Astrocyte (in vitro differentiated cells and primary cell): ENCODE data around the gene PADI3. TPM values are rescaled to one million over a fixed set of nuclear protein-coding genes. Genes with fewer than 3 reads are reported as not detected.

Experiments used
- DNase-seq: peaks from one replicate; pipeline ENCODE4 v3.0.0-alpha.2; 2010; ENCODE audit warnings: low read depth
- FAIRE-seq: peaks from 2 replicates; lab custom pipeline; 2011; peaks lifted over from hg19 to GRCh38; lab: Jason Lieb, UNC
- H2AFZ ChIP-seq: 2 replicates; pipeline ENCODE4 v1.6.0; 2012; ENCODE audit warnings: low read depth, low read length, inconsistent platforms
- H3K27ac ChIP-seq: 2 replicates; pipeline ENCODE4 v1.5.1; 2011; ENCODE audit warnings: low read depth, low read length, inconsistent platforms
- H3K27me3 ChIP-seq: 2 replicates; pipeline ENCODE4 v1.6.0; 2011; ENCODE audit warnings: low read length, inconsistent platforms; ENCODE audit not compliant: insufficient read depth
- H3K36me3 ChIP-seq: 2 replicates; pipeline ENCODE4 v1.5.1; 2011; ENCODE audit warnings: low read length, inconsistent platforms; ENCODE audit not compliant: insufficient read depth
- H3K4me1 ChIP-seq: 2 replicates; pipeline ENCODE4 v1.5.1; 2011; ENCODE audit warnings: low read length, inconsistent platforms; ENCODE audit not compliant: insufficient read depth
- H3K4me2 ChIP-seq: 2 replicates; pipeline ENCODE4 v1.6.0; 2012; ENCODE audit warnings: low read length, inconsistent platforms
- H3K4me3 ChIP-seq: 2 replicates; pipeline ENCODE4 v1.5.1; 2011; ENCODE audit warnings: low read depth, mild to moderate bottlenecking, low read length, inconsistent platforms; ENCODE audit not compliant: insufficient read depth
- H3K79me2 ChIP-seq: 2 replicates; pipeline ENCODE4 v1.6.0; 2012; ENCODE audit warnings: mild to moderate bottlenecking, low read length, inconsistent platforms; ENCODE audit not compliant: insufficient read depth
- H3K9ac ChIP-seq: 2 replicates; pipeline ENCODE4 v1.6.0; 2012; ENCODE audit warnings: mild to moderate bottlenecking, low read length, inconsistent platforms
- H3K9me3 ChIP-seq: 2 replicates; pipeline ENCODE4 v1.5.1; 2012; ENCODE audit warnings: low read depth, mild to moderate bottlenecking, low read length, inconsistent platforms; ENCODE audit not compliant: insufficient read depth
- H4K20me1 ChIP-seq: 2 replicates; pipeline ENCODE4 v1.6.0; 2012; ENCODE audit warnings: low read length, inconsistent platforms; ENCODE audit not compliant: insufficient read depth
- H3K27ac Mint-ChIP-seq: one replicate; pipeline ENCODE4 v1.8.0; 2021; ENCODE audit warnings: mild to moderate bottlenecking, mixed read lengths; ENCODE audit not compliant: unreplicated experiment
- H3K27me3 Mint-ChIP-seq: one replicate; pipeline ENCODE4 v1.8.0; 2021; ENCODE audit warnings: low read depth, mixed read lengths; ENCODE audit not compliant: unreplicated experiment
- H3K36me3 Mint-ChIP-seq: one replicate; pipeline ENCODE4 v1.8.0; 2021; ENCODE audit warnings: low read depth, mixed read lengths; ENCODE audit not compliant: unreplicated experiment
- H3K4me1 Mint-ChIP-seq: one replicate; pipeline ENCODE4 v1.8.0; 2021; ENCODE audit warnings: low read depth, mixed read lengths; ENCODE audit not compliant: unreplicated experiment
- H3K4me3 Mint-ChIP-seq: one replicate; pipeline ENCODE4 v1.8.0; 2021; ENCODE audit warnings: mild to moderate bottlenecking, moderate library complexity, mixed read lengths; ENCODE audit not compliant: unreplicated experiment
- H3K9me3 Mint-ChIP-seq: one replicate; pipeline ENCODE4 v1.8.0; 2021; ENCODE audit warnings: mild to moderate bottlenecking, mixed read lengths; ENCODE audit not compliant: unreplicated experiment
- CTCF ChIP-seq: IDR thresholded peaks from 2 replicates; pipeline ENCODE4 v1.5.1; 2011; ENCODE audit warnings: low read depth, mild to moderate bottlenecking, inconsistent platforms, low read length, moderate library complexity; ENCODE audit not compliant: insufficient read depth
- EZH2 ChIP-seq: IDR thresholded peaks from 2 replicates; pipeline ENCODE4 v1.6.1; 2012; ENCODE audit warnings: mild to moderate bottlenecking, low read length, inconsistent platforms; ENCODE audit not compliant: insufficient read depth
- microRNA-seq: library from miRNA; unstranded; fragments of <30 nt; microRNA quantifications from one replicate; pipeline ENCODE4 v1.2.0, GENCODE V29; 2020
- total RNA-seq: library from RNA; stranded (reverse); gene quantifications from 2 replicates; pipeline ENCODE4 v1.2.1, GENCODE V29; 2021

The PADI3 gene
- total RNA-seq, 1 donor from 2014 or later = 0.09 TPM

GRCh38 chr1:17329610-17330009, 80.7 kb downstream of the PADI3 start:
- Histone ChIP-seq H3K27me3 (peaks cover 8% of the 10 kb centered on the region), H2AFZ (no peak overlapping the region), H3K79me2 (no peaks in the 10 kb centered on the region), H3K27ac (no peak overlapping the region), H4K20me1 (no peaks in the 10 kb centered on the region), H3K9ac (no peak overlapping the region), H3K4me1 (no peaks in the 10 kb centered on the region), H3K36me3 (no peaks in the 10 kb centered on the region), H3K4me3 (no peak overlapping the region), H3K9me3 (no peaks in the 10 kb centered on the region), H3K4me2 (no peak overlapping the region)
- Mint-ChIP-seq H3K4me3 (no peak overlapping the region), H3K27me3 (peaks cover 19% of the 10 kb centered on the region), H3K9me3 (peaks cover 7% of the 10 kb centered on the region), H3K36me3 (peaks cover 2% of the 10 kb centered on the region), H3K27ac (no peak overlapping the region), H3K4me1 (no peaks in the 10 kb centered on the region)
- DNase-seq (no peak), FAIRE-seq (no peak)
- no peak for TF ChIP-seq CTCF

- Mint-ChIP-seq H3K36me3 (peaks cover 2% of the 10 kb centered on the region), H3K9me3 (peaks cover 7% of the 10 kb centered on the region), H3K4me3 (no peak overlapping the region), H3K27ac (no peak overlapping the region), H3K27me3 (peaks cover 20% of the 10 kb centered on the region), H3K4me1 (no peaks in the 10 kb centered on the region)
- H3K4me1 ChIP-seq = no peaks in the 10 kb centered on the region
- H3K9me3 ChIP-seq = no peaks in the 10 kb centered on the region
- H3K27me3 ChIP-seq = peaks cover 8% of the 10 kb centered on the region
- H3K4me3 ChIP-seq = no peak overlapping the region
- DNase-seq (no peak), FAIRE-seq (no peak)
- no peaks in the 10 kb centered on the region for H3K79me2 ChIP-seq
- no peak overlapping the region for H3K4me2 ChIP-seq
- H3K36me3 ChIP-seq = no peaks in the 10 kb centered on the region
- no peak overlapping the region for H3K9ac ChIP-seq
- H3K27ac ChIP-seq = no peak overlapping the region
- H4K20me1 ChIP-seq = no peaks in the 10 kb centered on the region
- no peak overlapping the region for H2AFZ ChIP-seq
- TF ChIP-seq CTCF = no peak
These were observed 82.0 kb downstream of the PADI3 start for GRCh38 chr1:17330856-17331255.

DNA sequence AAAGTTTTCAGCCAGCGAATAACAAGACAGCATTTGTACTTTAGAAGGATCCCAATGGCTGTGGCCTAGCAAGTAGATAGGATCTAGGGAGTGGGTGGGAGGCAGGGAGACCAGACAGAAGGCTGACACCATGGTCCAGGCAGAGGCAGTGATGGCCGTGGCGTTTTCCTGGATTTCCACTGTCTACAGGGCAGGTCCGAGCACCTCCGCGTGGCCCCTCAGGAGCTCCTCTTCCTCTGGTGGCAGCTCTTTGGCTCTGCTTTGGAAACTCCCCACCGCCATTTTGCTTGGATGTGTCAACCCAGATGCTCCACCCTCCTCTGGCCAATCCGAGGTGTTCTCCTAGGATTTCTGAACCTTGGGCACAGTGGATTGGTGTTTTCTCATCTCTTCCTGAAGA, 84.2 kb downstream of the PADI3 start:
- Histone ChIP-seq H3K27ac (no peak overlapping the region), H2AFZ (no peak overlapping the region), H3K9me3 (no peaks in the 10 kb centered on the region), H3K27me3 (peaks cover 8% of the 10 kb centered on the region), H3K4me1 (no peaks in the 10 kb centered on the region), H3K36me3 (no peaks in the 10 kb centered on the region), H4K20me1 (no peaks in the 10 kb centered on the region), H3K9ac (no peak overlapping the region), H3K79me2 (no peaks in the 10 kb centered on the region), H3K4me3 (no peak overlapping the region), H3K4me2 (no peak overlapping the region)
- DNase-seq = no peak
- FAIRE-seq = no peak
- Mint-ChIP-seq H3K27ac (no peak overlapping the region), H3K27me3 (peaks cover 35% of the 10 kb centered on the region), H3K9me3 (peaks cover 7% of the 10 kb centered on the region), H3K36me3 (peaks cover 2% of the 10 kb centered on the region), H3K4me3 (no peak overlapping the region), H3K4me1 (no peaks in the 10 kb centered on the region)
- no peak for TF ChIP-seq EZH2

Small RNA genes within 50 kb of the gene (microRNA-seq; reads per million reads assigned to microRNA genes)
- not detected for gene MIR3972

Other genes with a start within 250 kb of the PADI3 start
- 67.8 and 76.5 TPM in 2 replicates for gene ATP13A2, start 237.2 kb upstream of the PADI3 start, total RNA-seq
- gene SDHB, start 195.1 kb upstream of the PADI3 start, total RNA-seq = 83.0 and 84.9 TPM in 2 replicates
- 0.43 and 0.48 TPM in 2 replicates for gene PADI2, start 129.6 kb upstream of the PADI3 start, total RNA-seq
- gene PADI1, start 44.0 kb upstream of the PADI3 start, total RNA-seq = not detected in 2 replicates
- gene PADI4, start 59.1 kb downstream of the PADI3 start, total RNA-seq = not detected in 2 replicates
- not detected in 2 replicates for gene PADI6, start 123.1 kb downstream of the PADI3 start, total RNA-seq
- 97.4 and 103 TPM in 2 replicates for gene RCC2, start 190.6 kb downstream of the PADI3 start, total RNA-seq